Trophoblast cell (in vitro differentiated cells and primary cell): ENCODE measurements around the gene DCLRE1C.
"Not testable (repeated sequence)": the region's sequence is repeated elsewhere in the genome, so short reads cannot be mapped to it uniquely, and the experiment has no call there.

Experiments used
- DNase-seq, 2 donors: peaks; one replicate each; pipeline ENCODE4 v3.0.0-alpha.2; 2016
- H2AFZ ChIP-seq: 2 replicates; pipeline ENCODE4 v1.6.1; 2013; ENCODE audit warnings: low read length, moderate library complexity, mild to moderate bottlenecking; ENCODE audit not compliant: insufficient read depth, poor library complexity
- H2AK5ac ChIP-seq: 2 replicates; pipeline ENCODE4 v1.6.1; 2013; ENCODE audit warnings: mild to moderate bottlenecking, low read length
- H2BK120ac ChIP-seq: 2 replicates; pipeline ENCODE4 v1.6.1; 2013; ENCODE audit warnings: low read length, mild to moderate bottlenecking, moderate library complexity; ENCODE audit not compliant: insufficient read depth, poor library complexity
- H2BK12ac ChIP-seq: 2 replicates; pipeline ENCODE4 v1.6.1; 2013; ENCODE audit warnings: mild to moderate bottlenecking, low read length, moderate library complexity
- H2BK5ac ChIP-seq: 2 replicates; pipeline ENCODE4 v1.6.1; 2013; ENCODE audit warnings: low read length, low read depth, moderate library complexity, mild to moderate bottlenecking; ENCODE audit not compliant: poor library complexity
- H3K14ac ChIP-seq: 2 replicates; pipeline ENCODE4 v1.6.1; 2013; ENCODE audit warnings: mild to moderate bottlenecking, low read length
- H3K18ac ChIP-seq: 2 replicates; pipeline ENCODE4 v1.6.1; 2013; ENCODE audit warnings: mild to moderate bottlenecking, low read length
- H3K23ac ChIP-seq: 2 replicates; pipeline ENCODE4 v1.6.1; 2013; ENCODE audit warnings: low read length
- H3K27ac ChIP-seq: 2 replicates; pipeline ENCODE4 v1.5.1; 2013; ENCODE audit warnings: low read depth, mild to moderate bottlenecking, inconsistent platforms, low read length, moderate library complexity
- H3K27me3 ChIP-seq: 2 replicates; pipeline ENCODE4 v1.6.1; 2013; ENCODE audit warnings: inconsistent platforms, mild to moderate bottlenecking, low read length, moderate library complexity; ENCODE audit not compliant: insufficient read depth
- H3K36me3 ChIP-seq, 2 experiments: 1 replicate in 1 of 2; 2 replicates in 1 of 2; pipeline ENCODE4 v1.6.1; 2013; ENCODE audit warnings: low read length in 2 of 2, mild to moderate bottlenecking in 2 of 2, moderate library complexity in 1 of 2; ENCODE audit not compliant: insufficient read depth in 2 of 2, control insufficient read depth in 1 of 2
- H3K4ac ChIP-seq: 2 replicates; pipeline ENCODE4 v1.6.1; 2013; ENCODE audit warnings: low read depth, mild to moderate bottlenecking, low read length, moderate library complexity
- H3K4me1 ChIP-seq, 2 experiments: 1 replicate in 1 of 2; 2 replicates in 1 of 2; pipeline ENCODE4 v1.6.1; 2013; ENCODE audit warnings: low read length in 2 of 2, mild to moderate bottlenecking in 2 of 2, moderate library complexity in 1 of 2; ENCODE audit not compliant: insufficient read depth in 2 of 2, control insufficient read depth in 1 of 2
- H3K4me2 ChIP-seq: 2 replicates; pipeline ENCODE4 v1.6.1; 2013; ENCODE audit warnings: inconsistent platforms, mild to moderate bottlenecking, low read length, moderate library complexity
- H3K4me3 ChIP-seq: 2 replicates; pipeline ENCODE4 v1.5.1; 2013; ENCODE audit warnings: mild to moderate bottlenecking, low read depth, low read length, inconsistent platforms
- H3K79me1 ChIP-seq: one replicate; pipeline ENCODE4 v1.6.1; 2013; ENCODE audit warnings: low read length
- H3K79me2 ChIP-seq: 2 replicates; pipeline ENCODE4 v1.6.1; 2013; ENCODE audit warnings: low read length, mild to moderate bottlenecking; ENCODE audit not compliant: control insufficient read depth, insufficient read depth, poor library complexity
- H3K9ac ChIP-seq: 2 replicates; pipeline ENCODE4 v1.6.1; 2013; ENCODE audit warnings: mild to moderate bottlenecking, low read length
- H3K9me3 ChIP-seq: 2 replicates; pipeline ENCODE4 v1.6.1; 2013; ENCODE audit warnings: low read depth, mild to moderate bottlenecking, control low read depth, inconsistent platforms, low read length; ENCODE audit not compliant: insufficient read depth
- H4K12ac ChIP-seq: 2 replicates; pipeline ENCODE4 v1.6.1; 2013; ENCODE audit warnings: low read depth, mild to moderate bottlenecking, low read length, moderate library complexity
- H4K8ac ChIP-seq: 2 replicates; pipeline ENCODE4 v1.6.1; 2013; ENCODE audit warnings: low read depth, mild to moderate bottlenecking, low read length, moderate library complexity
- H4K91ac ChIP-seq: one replicate; pipeline ENCODE4 v1.6.1; 2013; ENCODE audit warnings: low read depth, mild to moderate bottlenecking, low read length, moderate library complexity
- WGBS: extraction: QIAGEN DNeasy Blood & Tissue Kit; methylation state at CpG from one replicate; pipeline ENCODE4 v1.1.7; 2013; ENCODE audit warnings: missing lambda C conversion rate; ENCODE audit not compliant: insufficient read length, insufficient coverage; ENCODE audit errors: extremely low coverage; 5-methylcytosine and 5-hydroxymethylcytosine counted together

The DCLRE1C gene

DNA sequence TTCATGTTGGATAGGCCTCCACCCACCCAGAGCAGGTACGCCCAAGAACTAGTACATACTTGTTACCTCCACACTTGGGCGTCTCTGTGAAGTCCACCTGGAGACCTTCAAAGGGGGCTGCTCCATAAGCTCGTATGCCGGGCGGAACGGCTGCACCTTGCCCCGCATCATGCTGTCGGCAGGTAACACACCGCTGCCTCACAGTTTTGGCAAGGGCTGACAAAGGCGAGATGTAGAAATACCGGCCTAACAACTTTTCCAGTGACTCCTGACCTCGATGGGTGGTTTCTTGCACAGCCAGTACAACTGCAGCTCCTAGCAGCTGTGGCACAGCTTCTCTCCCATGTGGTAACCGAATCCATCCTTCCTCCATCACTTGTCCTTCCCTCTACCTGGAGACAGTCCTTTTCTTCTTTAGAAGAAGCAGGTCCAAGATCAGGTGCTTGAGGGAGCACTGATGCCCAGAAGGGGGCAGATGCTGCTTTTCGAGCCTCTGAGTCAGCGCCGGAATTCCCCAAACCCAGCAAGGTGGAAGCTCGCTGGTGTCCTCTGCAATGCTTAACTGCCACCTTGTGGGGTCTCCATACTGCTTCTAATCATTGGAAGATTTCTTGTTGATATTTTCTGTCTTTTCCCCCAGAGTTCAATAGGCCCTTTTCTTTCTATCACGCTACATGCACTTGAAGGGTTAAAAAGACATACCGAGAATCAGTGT lies 37.3 kb upstream of the DCLRE1C start:
- not testable (repeated sequence) for H3K27ac ChIP-seq, H3K18ac ChIP-seq, H3K36me3 ChIP-seq, H4K12ac ChIP-seq, H3K79me1 ChIP-seq, H3K27me3 ChIP-seq, H3K14ac ChIP-seq, H3K23ac ChIP-seq, H2BK12ac ChIP-seq, H2BK120ac ChIP-seq, H2AFZ ChIP-seq, H4K91ac ChIP-seq, H3K9ac ChIP-seq, H3K4me3 ChIP-seq, H3K4ac ChIP-seq, H3K4me2 ChIP-seq, H2BK5ac ChIP-seq, H2AK5ac ChIP-seq, H3K9me3 ChIP-seq, H3K79me2 ChIP-seq, H4K8ac ChIP-seq
- peaks cover 4 to 10% of the 10 kb centered on the region in 2 experiments for H3K4me1 ChIP-seq
- WGBS = no CpG with 5 or more reads among the region's 19 CpGs
- peak; percentile 22 to 43 for DNase-seq

DNA sequence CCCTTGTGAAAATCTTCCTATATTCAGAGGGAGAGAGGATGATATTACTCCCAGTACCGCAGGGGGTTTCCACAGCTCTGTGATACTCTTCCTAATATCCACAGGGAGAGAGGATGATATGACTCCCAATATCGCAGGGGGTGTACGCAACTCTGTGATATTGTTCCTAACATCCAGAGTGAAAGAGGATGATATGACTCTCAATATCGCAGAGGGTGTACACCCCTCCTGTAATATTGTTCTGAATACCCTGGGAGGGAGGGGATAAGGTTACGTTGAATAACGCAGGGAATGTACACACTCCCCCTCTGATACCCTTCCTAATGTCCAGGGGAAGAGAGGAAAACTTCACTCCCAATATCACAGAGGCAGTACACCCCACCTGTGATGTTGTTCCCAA lies 35.7 kb upstream of the DCLRE1C start:
- H3K18ac ChIP-seq = not testable (repeated sequence)

DNA sequence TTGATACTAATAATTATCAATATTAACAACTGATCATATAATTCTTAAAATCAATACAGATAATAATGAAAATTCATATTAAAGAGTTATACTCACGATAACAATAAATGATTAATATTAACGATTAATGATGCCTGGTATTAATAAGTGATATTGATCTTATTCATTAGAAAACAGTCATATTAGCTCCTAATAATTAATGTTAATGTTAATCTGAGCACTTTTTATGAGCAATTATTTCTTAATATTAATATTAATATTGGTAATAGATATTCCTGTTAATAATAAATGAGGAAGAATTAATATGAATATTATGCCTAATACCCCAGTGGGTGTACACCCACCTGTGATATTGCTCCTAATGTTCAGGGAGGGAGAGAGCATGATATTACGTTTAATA lies 28.8 kb upstream of the DCLRE1C start:
- H3K4ac ChIP-seq = no peak overlapping the region
- no peak overlapping the region for H2BK12ac ChIP-seq
- H3K9ac ChIP-seq = no peak overlapping the region
- no peaks in the 10 kb centered on the region for H3K9me3 ChIP-seq
- no peak overlapping the region for H2BK5ac ChIP-seq
- H3K4me1 ChIP-seq = no peaks in the 10 kb centered on the region
- no peak overlapping the region for H4K8ac ChIP-seq
- H3K79me1 ChIP-seq = no peaks in the 10 kb centered on the region
- no CpG with 5 or more reads among the region's 3 CpGs for WGBS
- no peaks in the 10 kb centered on the region for H3K27me3 ChIP-seq
- H3K14ac ChIP-seq = no peak overlapping the region
- no peak for DNase-seq
- no peak overlapping the region for H4K12ac ChIP-seq
- no peaks in the 10 kb centered on the region for H3K36me3 ChIP-seq
- H2AFZ ChIP-seq = no peak overlapping the region
- H2AK5ac ChIP-seq = no peak overlapping the region
- no peaks in the 10 kb centered on the region for H3K79me2 ChIP-seq
- no peak overlapping the region for H4K91ac ChIP-seq
- H3K4me2 ChIP-seq = no peak overlapping the region
- H3K23ac ChIP-seq = no peak overlapping the region
- no peak overlapping the region for H2BK120ac ChIP-seq
- H3K4me3 ChIP-seq = no peak overlapping the region
- H3K18ac ChIP-seq = no peak overlapping the region
- H3K27ac ChIP-seq = no peak overlapping the region

More for the DNA sequence above, 35.7 kb upstream of the DCLRE1C start:
- not testable (repeated sequence) for H3K27ac ChIP-seq, H3K79me2 ChIP-seq, H4K12ac ChIP-seq, H3K79me1 ChIP-seq, H2BK5ac ChIP-seq, DNase-seq, H2AFZ ChIP-seq, H2BK120ac ChIP-seq, H3K4me3 ChIP-seq, H2BK12ac ChIP-seq, H3K9ac ChIP-seq, H3K36me3 ChIP-seq, H3K9me3 ChIP-seq, H4K91ac ChIP-seq, H3K23ac ChIP-seq, H3K4ac ChIP-seq, H4K8ac ChIP-seq, H2AK5ac ChIP-seq, H3K27me3 ChIP-seq, H3K4me2 ChIP-seq, H3K14ac ChIP-seq
- H3K4me1 ChIP-seq = peaks cover 4 to 10% of the 10 kb centered on the region in 2 experiments
- no CpG with 5 or more reads among the region's 6 CpGs for WGBS

DNA sequence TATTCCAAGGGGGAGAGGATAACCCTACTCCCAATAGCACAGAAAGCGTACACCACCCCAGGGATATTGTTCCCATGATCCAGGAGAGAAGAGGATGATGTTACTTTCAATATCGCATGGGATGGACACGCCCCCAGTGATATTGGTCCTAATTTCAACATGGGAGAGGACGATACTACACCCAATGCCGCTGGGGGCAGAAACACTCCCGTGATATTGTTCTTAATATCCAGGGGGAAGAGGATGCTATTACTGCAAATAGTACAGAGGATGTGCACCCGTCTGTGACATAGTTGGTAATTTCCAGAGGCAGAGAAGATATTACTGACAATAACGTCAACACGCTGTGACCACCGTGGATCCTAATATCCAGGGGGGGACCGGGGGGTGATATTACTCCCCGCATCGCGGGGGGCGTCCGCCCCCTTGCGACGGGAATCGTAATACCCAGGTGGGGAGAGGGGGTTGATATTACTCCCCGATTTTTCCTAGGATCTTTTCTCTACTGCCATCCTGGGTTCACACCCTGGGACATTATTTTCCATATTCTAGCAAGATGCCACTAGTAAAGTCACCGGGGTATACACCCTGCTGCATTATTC lies 21.9 kb upstream of the DCLRE1C start:
- Histone ChIP-seq H3K18ac (no peak overlapping the region), H3K14ac (no peak overlapping the region), H3K9me3 (no peaks in the 10 kb centered on the region), H4K91ac (no peak overlapping the region), H2BK5ac (no peak overlapping the region), H4K8ac (no peak overlapping the region), H3K23ac (no peak overlapping the region), H2AK5ac (no peak overlapping the region), H2BK12ac (no peak overlapping the region), H3K27ac (no peak overlapping the region), H2AFZ (no peak overlapping the region), H3K4me3 (no peak overlapping the region), H3K4ac (no peak overlapping the region), H3K36me3 (no peaks in the 10 kb centered on the region), H3K4me2 (no peak overlapping the region), H4K12ac (no peak overlapping the region), H3K79me1 (no peaks in the 10 kb centered on the region), H3K79me2 (no peaks in the 10 kb centered on the region), H3K4me1 (no peaks in the 10 kb centered on the region), H2BK120ac (no peak overlapping the region), H3K9ac (no peak overlapping the region), H3K27me3 (no peaks in the 10 kb centered on the region)
- no CpG with 5 or more reads among the region's 21 CpGs for WGBS
- no peak for DNase-seq
